PC-3 (cell line): ENCODE results near the gene ECE1.

Experiments
- CTCF ChIP-seq: fragments of 300-600 bp; sonication (generic); conservative IDR thresholded peaks from 2 replicates; pipeline ENCODE4 v1.5.1; 2017; ENCODE audit warnings: antibody characterized with exemption, low read depth, mild to moderate bottlenecking, low read length
- EZH2 ChIP-seq: fragments of 300-600 bp; sonication (generic); IDR thresholded peaks from one replicate; pipeline ENCODE4 v1.6.1; 2017; ENCODE audit warnings: antibody characterized with exemption, mild to moderate bottlenecking, low read length; ENCODE audit not compliant: unreplicated experiment
- EZH2phosphoT487 ChIP-seq: fragments of 300-600 bp; sonication (generic); IDR thresholded peaks from 2 replicates; pipeline ENCODE4 v1.6.1; 2018; ENCODE audit warnings: mild to moderate bottlenecking, antibody characterized with exemption, low read length, borderline replicate concordance

DNA sequence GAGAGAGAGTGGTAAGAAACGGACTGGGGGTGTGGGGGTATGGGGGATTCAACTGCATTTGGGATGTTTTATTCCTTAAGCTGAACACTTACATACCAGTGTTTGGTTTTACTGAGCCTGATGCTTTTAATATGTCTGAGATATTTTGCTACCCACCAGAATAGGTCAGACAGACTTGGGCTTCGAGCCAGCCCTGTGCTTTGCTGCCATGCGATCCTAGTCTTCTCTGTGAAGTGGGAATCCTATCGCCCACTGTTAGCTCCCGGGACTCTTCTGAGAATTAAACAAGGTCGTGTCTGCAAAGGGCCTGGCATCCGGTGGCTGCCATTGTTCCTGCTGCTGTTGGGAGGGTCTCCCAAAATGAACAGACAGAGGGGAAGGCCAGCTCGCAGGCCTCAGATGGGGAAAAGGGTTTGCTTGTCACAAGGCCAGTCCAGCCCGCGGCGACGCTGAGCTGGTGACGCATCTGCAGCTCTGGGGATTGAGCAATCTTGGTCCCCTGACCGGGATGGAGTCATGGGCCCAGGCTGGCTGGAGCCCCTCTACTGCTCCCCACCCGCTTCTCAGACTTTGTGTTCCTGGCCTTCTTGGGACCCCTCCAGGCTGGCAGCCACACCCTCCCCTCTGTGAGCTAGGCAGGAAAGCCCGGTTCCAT, 26.9 kb upstream of the ECE1 start:
- no peak for TF ChIP-seq EZH2
- no peak for TF ChIP-seq CTCF
- TF ChIP-seq EZH2phosphoT487: no peak
